Glutamatergic neuron (in vitro differentiated cells): ENCODE measurements around the gene ZNRF3. TPM values are rescaled to one million over a fixed set of nuclear protein-coding genes. Genes with fewer than 3 reads are reported as not detected.

Experiments used
- DNase-seq: peaks from one replicate; pipeline ENCODE4 v3.0.0; 2022
- H3K27ac Mint-ChIP-seq: one replicate; pipeline ENCODE4 v1.8.0; 2020; ENCODE audit warnings: mild to moderate bottlenecking, mixed read lengths, inconsistent platforms; ENCODE audit not compliant: unreplicated experiment
- H3K27me3 Mint-ChIP-seq: one replicate; pipeline ENCODE4 v1.8.0; 2020; ENCODE audit warnings: mild to moderate bottlenecking, moderate library complexity, mixed read lengths, inconsistent platforms; ENCODE audit not compliant: unreplicated experiment
- H3K36me3 Mint-ChIP-seq: one replicate; pipeline ENCODE4 v1.8.0; 2020; ENCODE audit warnings: mild to moderate bottlenecking, mixed read lengths, inconsistent platforms; ENCODE audit not compliant: unreplicated experiment
- H3K4me1 Mint-ChIP-seq: one replicate; pipeline ENCODE4 v1.8.0; 2020; ENCODE audit warnings: mild to moderate bottlenecking, low read depth, mixed read lengths, inconsistent platforms; ENCODE audit not compliant: unreplicated experiment
- H3K4me3 Mint-ChIP-seq: one replicate; pipeline ENCODE4 v1.8.0; 2020; ENCODE audit warnings: mild to moderate bottlenecking, mixed read lengths, inconsistent platforms; ENCODE audit not compliant: unreplicated experiment
- H3K9me3 Mint-ChIP-seq: one replicate; pipeline ENCODE4 v1.8.0; 2020; ENCODE audit warnings: mild to moderate bottlenecking, moderate library complexity, mixed read lengths, inconsistent platforms; ENCODE audit not compliant: unreplicated experiment
- CTCF ChIP-seq: fragments of 200-600 bp; sonication (generic); IDR thresholded peaks from one replicate; pipeline ENCODE4 v1.5.0; 2021; ENCODE audit not compliant: partially characterized antibody, unreplicated experiment
- total RNA-seq: library from RNA; stranded (reverse); fragmentation: NEBNext Ultra II Directional; extraction: Animal tissue kit (Norgen Biotek cat#: 25700); gene quantifications from one replicate; pipeline ENCODE4 v1.2.1, GENCODE V29; 2021; ENCODE audit not compliant: unreplicated experiment

ZNRF3 gene
- total RNA-seq, 1 donor from 2014 or later = 8.3 TPM

GRCh38 chr22:28967163-28967665, 83.8 kb downstream of the ZNRF3 start:
- peaks cover 14% of the 10 kb centered on the region for H3K4me1 Mint-ChIP-seq
- no peak overlapping the region for H3K4me3 Mint-ChIP-seq
- H3K36me3 Mint-ChIP-seq = no peaks in the 10 kb centered on the region
- no peak overlapping the region for H3K27ac Mint-ChIP-seq
- no peak for DNase-seq
- H3K27me3 Mint-ChIP-seq = peaks cover 4% of the 10 kb centered on the region
- H3K9me3 Mint-ChIP-seq = peaks cover 1% of the 10 kb centered on the region
- TF ChIP-seq CTCF = no peak

GRCh38 chr22:28967969-28968368, 84.6 kb downstream of the ZNRF3 start:
- peaks cover 4% of the 10 kb centered on the region for H3K27me3 Mint-ChIP-seq

GRCh38 chr22:28969401-28970168, 86.2 kb downstream of the ZNRF3 start:
- Mint-ChIP-seq H3K4me3 (no peak overlapping the region), H3K4me1 (peaks cover 7% of the 10 kb centered on the region), H3K27me3 (peaks cover 4% of the 10 kb centered on the region), H3K27ac (no peak overlapping the region), H3K9me3 (no peaks in the 10 kb centered on the region), H3K36me3 (no peaks in the 10 kb centered on the region)
- no peak for DNase-seq
- TF ChIP-seq CTCF = no peak

More at GRCh38 chr22:28967969-28968368, 84.6 kb downstream of the ZNRF3 start:
- Mint-ChIP-seq H3K4me1 (peaks cover 11% of the 10 kb centered on the region), H3K36me3 (no peaks in the 10 kb centered on the region), H3K9me3 (peaks cover 1% of the 10 kb centered on the region), H3K27ac (no peak overlapping the region), H3K4me3 (no peak overlapping the region)
- no peak for TF ChIP-seq CTCF
- no peak for DNase-seq

- Mint-ChIP-seq H3K4me1 (peaks cover 17% of the 10 kb centered on the region), H3K9me3 (no peaks in the 10 kb centered on the region), H3K4me3 (no peak overlapping the region), H3K27me3 (peaks cover 1% of the 10 kb centered on the region), H3K27ac (no peak overlapping the region), H3K36me3 (no peaks in the 10 kb centered on the region)
- no peak for DNase-seq
- no peak for TF ChIP-seq CTCF
Measured at GRCh38 chr22:28973352-28973751, 90.0 kb downstream of the ZNRF3 start.

- Mint-ChIP-seq H3K9me3 (no peaks in the 10 kb centered on the region), H3K36me3 (no peaks in the 10 kb centered on the region), H3K27me3 (no peaks in the 10 kb centered on the region), H3K4me1 (peaks cover 22% of the 10 kb centered on the region), H3K4me3 (no peak overlapping the region), H3K27ac (no peak overlapping the region)
- TF ChIP-seq CTCF = no peak
- DNase-seq = no peak
Measured at GRCh38 chr22:28977060-28977459, 93.7 kb downstream of the ZNRF3 start.
